GM12872 (cell line): Measurements from ENCODE around the gene TAC4.

Experiments used
- TF ChIP-seq, protein P1 (sequence below): IDR thresholded peaks from 3 replicates; pipeline ENCODE4 v1.5.1; 2011; ENCODE audit warnings: low read depth, mild to moderate bottlenecking, low read length, moderate library complexity; ENCODE audit not compliant: insufficient read depth

The TAC4 gene

GRCh38 chr17:49861150-49861884, 13.4 kb upstream of the TAC4 start:
- TF ChIP-seq, protein P1, sequence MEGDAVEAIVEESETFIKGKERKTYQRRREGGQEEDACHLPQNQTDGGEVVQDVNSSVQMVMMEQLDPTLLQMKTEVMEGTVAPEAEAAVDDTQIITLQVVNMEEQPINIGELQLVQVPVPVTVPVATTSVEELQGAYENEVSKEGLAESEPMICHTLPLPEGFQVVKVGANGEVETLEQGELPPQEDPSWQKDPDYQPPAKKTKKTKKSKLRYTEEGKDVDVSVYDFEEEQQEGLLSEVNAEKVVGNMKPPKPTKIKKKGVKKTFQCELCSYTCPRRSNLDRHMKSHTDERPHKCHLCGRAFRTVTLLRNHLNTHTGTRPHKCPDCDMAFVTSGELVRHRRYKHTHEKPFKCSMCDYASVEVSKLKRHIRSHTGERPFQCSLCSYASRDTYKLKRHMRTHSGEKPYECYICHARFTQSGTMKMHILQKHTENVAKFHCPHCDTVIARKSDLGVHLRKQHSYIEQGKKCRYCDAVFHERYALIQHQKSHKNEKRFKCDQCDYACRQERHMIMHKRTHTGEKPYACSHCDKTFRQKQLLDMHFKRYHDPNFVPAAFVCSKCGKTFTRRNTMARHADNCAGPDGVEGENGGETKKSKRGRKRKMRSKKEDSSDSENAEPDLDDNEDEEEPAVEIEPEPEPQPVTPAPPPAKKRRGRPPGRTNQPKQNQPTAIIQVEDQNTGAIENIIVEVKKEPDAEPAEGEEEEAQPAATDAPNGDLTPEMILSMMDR, result peak; percentile 78

- TF ChIP-seq, protein P1, result no peak
These were observed 12.4 kb upstream of the TAC4 start for GRCh38 chr17:49859991-49860953.

DNA sequence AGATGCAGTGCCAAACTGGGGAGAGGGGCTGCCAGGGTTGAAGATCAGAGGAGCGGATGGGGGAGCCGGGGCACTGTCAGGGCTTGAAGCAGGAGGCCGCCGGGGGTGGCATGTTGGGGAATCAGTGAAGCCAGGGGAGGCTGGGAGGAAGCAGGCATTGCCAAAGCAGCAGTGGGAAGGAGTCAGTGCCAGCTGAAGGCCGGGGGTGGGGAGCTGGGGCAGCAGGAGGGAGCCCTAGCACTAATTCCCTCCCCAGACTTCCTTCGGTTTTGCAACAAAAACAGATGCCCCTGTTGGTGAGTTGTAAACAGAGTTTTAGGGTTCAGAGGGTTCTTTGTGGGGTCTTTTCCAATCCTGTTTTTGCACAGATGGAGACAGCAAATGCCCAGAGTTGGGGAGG, 10.9 kb upstream of the TAC4 start:
- TF ChIP-seq, protein P1, result no peak

GRCh38 chr17:49854126-49854525, 6.3 kb upstream of the TAC4 start:
- TF ChIP-seq, protein P1, result no peak

GRCh38 chr17:49853470-49854015, 5.7 kb upstream of the TAC4 start:
- TF ChIP-seq, protein P1, result no peak

GRCh38 chr17:49851387-49852291, 3.8 kb upstream of the TAC4 start:
- TF ChIP-seq, protein P1, result peak; percentile 73
